Stimulated activated CD8-positive, alpha-beta memory T cell treated with anti-CD3 and anti-CD28 coated beads, Interleukin-7, amount 100 ng/mL, for 24 hours (primary cell): ENCODE measurements around the gene CDH22.

Experiments used
- DNase-seq: peaks from one replicate; pipeline ENCODE4 v3.0.0-alpha.2; 2020; ENCODE audit warnings: low read depth

Gene CDH22

GRCh38 chr20:46139908-46140482 is 168.3 kb downstream of the CDH22 start:
- no peak for DNase-seq

GRCh38 chr20:46139266-46139889 is 168.9 kb downstream of the CDH22 start:
- DNase-seq: no peak

GRCh38 chr20:46137816-46138215 is 170.5 kb downstream of the CDH22 start:
- DNase-seq: no peak

GRCh38 chr20:46135856-46136633 is 172.3 kb downstream of the CDH22 start:
- no peak for DNase-seq

DNA sequence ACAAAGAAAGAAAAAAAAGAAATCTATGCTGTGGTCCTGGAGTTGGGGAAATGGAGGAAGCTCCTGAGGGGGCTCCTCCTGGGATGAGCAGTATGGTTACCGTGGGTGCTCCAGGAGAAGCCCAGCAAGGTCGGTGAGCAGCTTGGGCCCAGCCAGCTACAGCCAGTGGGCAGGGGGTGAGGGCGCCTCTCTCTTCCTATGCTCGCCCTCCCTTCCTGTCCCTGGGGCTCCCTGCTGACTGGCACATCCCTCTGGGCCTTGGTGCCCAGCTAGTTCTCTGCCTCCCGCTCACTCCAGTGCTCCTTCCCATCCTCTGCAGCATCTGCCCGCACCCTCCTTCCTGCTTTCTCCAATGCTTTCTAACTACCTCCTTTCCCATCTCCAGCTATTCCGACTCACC is 173.6 kb downstream of the CDH22 start:
- no peak for DNase-seq

- no peak for DNase-seq
Measured at GRCh38 chr20:46133886-46134654, 174.2 kb downstream of the CDH22 start.

GRCh38 chr20:46132705-46133120 is 175.6 kb downstream of the CDH22 start:
- peak; percentile 36 for DNase-seq

GRCh38 chr20:46131396-46131795 is 176.9 kb downstream of the CDH22 start:
- no peak for DNase-seq

- DNase-seq: no peak
Measured at GRCh38 chr20:46130534-46130933, 177.8 kb downstream of the CDH22 start.

- DNase-seq: no peak
Measured at GRCh38 chr20:46129955-46130481, 178.3 kb downstream of the CDH22 start.

GRCh38 chr20:46128310-46129151 is 179.8 kb downstream of the CDH22 start:
- no peak for DNase-seq

DNA sequence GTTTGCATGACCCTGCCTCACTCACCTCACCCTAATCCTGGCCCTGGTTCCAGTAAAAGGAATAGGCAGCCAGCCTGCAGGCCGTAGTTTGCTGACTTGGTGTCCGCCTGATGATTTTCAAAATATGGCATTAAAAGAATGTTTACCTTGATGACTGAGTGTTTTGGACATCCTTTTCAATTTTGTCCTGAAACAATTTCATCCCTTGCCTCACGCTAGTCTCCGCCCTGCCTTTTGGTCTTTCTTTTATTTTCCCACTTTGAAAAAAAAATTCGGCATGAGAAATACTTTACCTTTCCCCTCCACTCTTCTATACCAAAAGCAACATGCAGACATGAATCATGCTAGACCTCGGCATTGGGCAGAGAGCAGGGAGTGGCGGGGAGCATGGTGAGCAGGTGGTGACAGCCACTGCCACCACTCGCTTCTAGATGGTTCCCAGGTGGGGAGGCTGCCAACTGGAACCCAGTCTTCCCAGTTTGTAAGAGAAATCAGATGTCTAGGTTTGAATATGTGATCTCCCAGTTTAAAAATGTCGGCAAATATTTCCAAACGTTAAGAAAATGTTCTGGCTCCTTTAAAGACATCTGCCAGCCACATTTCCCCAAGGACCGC is 180.8 kb downstream of the CDH22 start:
- DNase-seq: no peak

DNA sequence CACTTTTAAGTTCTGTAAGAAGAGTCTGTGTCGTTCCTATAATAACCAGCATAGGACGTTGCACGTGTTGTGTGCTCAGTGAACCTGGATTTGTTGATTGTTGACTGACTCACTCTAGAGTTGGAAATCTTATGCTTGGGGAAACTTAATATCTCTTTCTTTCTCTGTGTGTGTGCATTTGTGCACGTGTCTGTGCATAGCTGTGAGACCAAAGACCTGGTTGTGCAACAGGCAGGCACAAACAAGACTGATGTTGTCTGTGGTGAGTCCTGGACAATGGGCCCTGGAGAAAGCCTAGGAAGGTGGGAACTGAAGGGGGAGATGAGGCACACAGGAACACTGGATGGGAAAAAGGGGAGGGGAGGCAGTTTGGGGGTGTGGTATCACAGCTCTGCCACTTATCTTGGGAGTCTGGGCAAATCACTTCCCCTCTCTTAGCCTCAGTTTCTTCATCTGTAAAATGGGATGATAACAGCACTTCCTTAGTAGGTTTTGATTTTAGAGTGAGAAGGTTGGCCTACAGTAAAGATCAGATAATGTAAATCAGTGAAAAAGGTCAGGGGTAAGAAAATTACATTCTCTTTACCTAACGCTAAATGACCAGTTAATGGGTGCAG is 181.8 kb downstream of the CDH22 start:
- no peak for DNase-seq
